SK-N-SH treated with all-trans-retinoic acid at 6 μM for 48 hours (cell line): ENCODE data around the gene RASSF9.

Source experiments
- ARNTL ChIP-seq: fragments of 450-650 bp; formaldehyde crosslinking; IDR thresholded peaks from 2 replicates; pipeline ENCODE4 v1.5.0; 2020; ENCODE audit warnings: low read depth, mild to moderate bottlenecking, moderate library complexity, borderline replicate concordance
- BACH2 ChIP-seq: fragments of 250-450 bp; sonication (Bioruptor Pico); IDR thresholded peaks from 2 replicates; pipeline ENCODE4 v1.9.0; 2021; ENCODE audit warnings: mild to moderate bottlenecking, borderline replicate concordance
- ESRRG ChIP-seq: fragments of 250-450 bp; sonication (Bioruptor Pico); IDR thresholded peaks from 2 replicates; pipeline ENCODE4 v1.6.1; 2021; ENCODE audit warnings: mild to moderate bottlenecking
- PPARA ChIP-seq: fragments of 250-450 bp; sonication (Bioruptor Pico); IDR thresholded peaks from 2 replicates; pipeline ENCODE4 v1.5.0; 2020; ENCODE audit warnings: mild to moderate bottlenecking, borderline replicate concordance
- RARB ChIP-seq: fragments of 250-450 bp; sonication (Bioruptor Pico); IDR thresholded peaks from 2 replicates; pipeline ENCODE4 v1.8.0; 2021; ENCODE audit warnings: mild to moderate bottlenecking, moderate library complexity
- SNAI2 ChIP-seq: fragments of 250-450 bp; sonication (Bioruptor Pico); IDR thresholded peaks from 2 replicates; pipeline ENCODE4 v1.5.0; 2020; ENCODE audit warnings: mild to moderate bottlenecking, moderate library complexity
- TCF4 ChIP-seq: fragments of 250-450 bp; sonication (Bioruptor Pico); IDR thresholded peaks from 2 replicates; pipeline ENCODE4 v1.8.0; 2021; ENCODE audit warnings: mild to moderate bottlenecking, moderate library complexity, borderline replicate concordance
- ZFP3 ChIP-seq: fragments of 250-450 bp; sonication (Bioruptor Pico); IDR thresholded peaks from 2 replicates; pipeline ENCODE4 v1.5.0; 2020; ENCODE audit warnings: mild to moderate bottlenecking, moderate library complexity
- ZNF70 ChIP-seq: fragments of 450-650 bp; formaldehyde crosslinking; IDR thresholded peaks from 2 replicates; pipeline ENCODE4 v1.5.0; 2020; ENCODE audit warnings: mild to moderate bottlenecking, moderate library complexity
- ZNF8 ChIP-seq: fragments of 450-650 bp; formaldehyde crosslinking; IDR thresholded peaks from 2 replicates; pipeline ENCODE4 v1.5.0; 2020; ENCODE audit warnings: mild to moderate bottlenecking, moderate library complexity
- TF ChIP-seq, protein P1 (sequence below): fragments of 250-450 bp; sonication (Bioruptor Pico); IDR thresholded peaks from 2 replicates; pipeline ENCODE4 v1.5.0; 2020; ENCODE audit warnings: mild to moderate bottlenecking, moderate library complexity
- TF ChIP-seq, protein P2 (sequence below): fragments of 250-450 bp; sonication (Bioruptor Pico); IDR thresholded peaks from 2 replicates; pipeline ENCODE4 v1.8.0; 2020; ENCODE audit warnings: mild to moderate bottlenecking, moderate library complexity, borderline replicate concordance
- TF ChIP-seq, protein P3 (sequence below): fragments of 250-450 bp; sonication (Bioruptor Pico); IDR thresholded peaks from 2 replicates; pipeline ENCODE4 v1.8.0; 2021; ENCODE audit warnings: low read depth, mild to moderate bottlenecking, moderate library complexity, borderline replicate concordance
- TF ChIP-seq, protein P4 (sequence below): fragments of 250-450 bp; sonication (Bioruptor Pico); IDR thresholded peaks from 2 replicates; pipeline ENCODE4 v1.5.1; 2020; ENCODE audit warnings: low read depth, mild to moderate bottlenecking, moderate library complexity

DNA sequence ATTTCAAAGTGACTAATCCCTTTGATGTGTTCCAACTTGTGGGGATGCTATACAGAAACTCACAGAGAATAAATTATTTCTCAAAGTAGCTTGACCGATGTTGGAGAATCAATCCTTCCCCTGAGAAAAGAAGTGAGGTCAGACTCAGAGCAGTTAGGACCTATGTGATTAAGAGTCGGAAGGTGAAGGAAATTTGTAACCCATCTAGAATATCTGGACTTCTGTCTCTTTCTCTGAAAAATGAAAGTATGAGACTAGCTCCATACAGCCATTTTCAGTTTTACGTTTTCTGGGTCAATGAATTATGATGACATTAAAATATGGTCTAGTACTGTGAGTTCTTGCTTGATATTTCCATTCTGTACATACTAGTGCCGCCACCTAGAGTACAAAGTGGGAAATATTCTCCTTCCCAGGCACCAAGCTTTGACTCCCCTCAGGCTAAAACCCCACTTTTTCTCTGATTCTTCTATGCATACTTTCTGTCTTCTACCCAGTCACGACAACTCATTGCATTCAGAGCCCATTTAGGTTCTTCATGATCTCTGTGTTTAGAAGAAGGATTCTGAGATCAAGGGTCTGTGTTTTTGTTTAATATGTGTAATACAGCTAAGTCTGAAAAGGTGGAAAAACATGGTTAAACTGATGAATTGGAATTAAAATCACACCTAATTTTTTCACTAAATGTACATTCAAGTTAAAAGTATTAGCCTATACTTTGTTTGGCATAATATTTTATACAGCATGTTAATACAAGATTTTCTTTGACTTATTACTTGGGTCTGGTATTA lies 31.0 kb upstream of the RASSF9 start:
- TF ChIP-seq ARNTL (CRISPR knock-in tag) (no peak), ZNF8 (CRISPR knock-in tag) (no peak), ZFP3 (CRISPR knock-in tag) (no peak), ESRRG (CRISPR knock-in tag) (no peak), SNAI2 (no peak), BACH2 (CRISPR knock-in tag) (no peak), ZNF70 (no peak), PPARA (CRISPR knock-in tag) (no peak), TCF4 (CRISPR knock-in tag) (no peak), RARB (CRISPR knock-in tag) (no peak)
- TF ChIP-seq, protein P1, sequence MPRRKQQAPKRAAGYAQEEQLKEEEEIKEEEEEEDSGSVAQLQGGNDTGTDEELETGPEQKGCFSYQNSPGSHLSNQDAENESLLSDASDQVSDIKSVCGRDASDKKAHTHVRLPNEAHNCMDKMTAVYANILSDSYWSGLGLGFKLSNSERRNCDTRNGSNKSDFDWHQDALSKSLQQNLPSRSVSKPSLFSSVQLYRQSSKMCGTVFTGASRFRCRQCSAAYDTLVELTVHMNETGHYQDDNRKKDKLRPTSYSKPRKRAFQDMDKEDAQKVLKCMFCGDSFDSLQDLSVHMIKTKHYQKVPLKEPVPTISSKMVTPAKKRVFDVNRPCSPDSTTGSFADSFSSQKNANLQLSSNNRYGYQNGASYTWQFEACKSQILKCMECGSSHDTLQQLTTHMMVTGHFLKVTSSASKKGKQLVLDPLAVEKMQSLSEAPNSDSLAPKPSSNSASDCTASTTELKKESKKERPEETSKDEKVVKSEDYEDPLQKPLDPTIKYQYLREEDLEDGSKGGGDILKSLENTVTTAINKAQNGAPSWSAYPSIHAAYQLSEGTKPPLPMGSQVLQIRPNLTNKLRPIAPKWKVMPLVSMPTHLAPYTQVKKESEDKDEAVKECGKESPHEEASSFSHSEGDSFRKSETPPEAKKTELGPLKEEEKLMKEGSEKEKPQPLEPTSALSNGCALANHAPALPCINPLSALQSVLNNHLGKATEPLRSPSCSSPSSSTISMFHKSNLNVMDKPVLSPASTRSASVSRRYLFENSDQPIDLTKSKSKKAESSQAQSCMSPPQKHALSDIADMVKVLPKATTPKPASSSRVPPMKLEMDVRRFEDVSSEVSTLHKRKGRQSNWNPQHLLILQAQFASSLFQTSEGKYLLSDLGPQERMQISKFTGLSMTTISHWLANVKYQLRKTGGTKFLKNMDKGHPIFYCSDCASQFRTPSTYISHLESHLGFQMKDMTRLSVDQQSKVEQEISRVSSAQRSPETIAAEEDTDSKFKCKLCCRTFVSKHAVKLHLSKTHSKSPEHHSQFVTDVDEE (CRISPR knock-in tag), result no peak
- TF ChIP-seq, protein P2, sequence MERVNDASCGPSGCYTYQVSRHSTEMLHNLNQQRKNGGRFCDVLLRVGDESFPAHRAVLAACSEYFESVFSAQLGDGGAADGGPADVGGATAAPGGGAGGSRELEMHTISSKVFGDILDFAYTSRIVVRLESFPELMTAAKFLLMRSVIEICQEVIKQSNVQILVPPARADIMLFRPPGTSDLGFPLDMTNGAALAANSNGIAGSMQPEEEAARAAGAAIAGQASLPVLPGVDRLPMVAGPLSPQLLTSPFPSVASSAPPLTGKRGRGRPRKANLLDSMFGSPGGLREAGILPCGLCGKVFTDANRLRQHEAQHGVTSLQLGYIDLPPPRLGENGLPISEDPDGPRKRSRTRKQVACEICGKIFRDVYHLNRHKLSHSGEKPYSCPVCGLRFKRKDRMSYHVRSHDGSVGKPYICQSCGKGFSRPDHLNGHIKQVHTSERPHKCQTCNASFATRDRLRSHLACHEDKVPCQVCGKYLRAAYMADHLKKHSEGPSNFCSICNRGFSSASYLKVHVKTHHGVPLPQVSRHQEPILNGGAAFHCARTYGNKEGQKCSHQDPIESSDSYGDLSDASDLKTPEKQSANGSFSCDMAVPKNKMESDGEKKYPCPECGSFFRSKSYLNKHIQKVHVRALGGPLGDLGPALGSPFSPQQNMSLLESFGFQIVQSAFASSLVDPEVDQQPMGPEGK (CRISPR knock-in tag), result no peak
- TF ChIP-seq, protein P3, sequence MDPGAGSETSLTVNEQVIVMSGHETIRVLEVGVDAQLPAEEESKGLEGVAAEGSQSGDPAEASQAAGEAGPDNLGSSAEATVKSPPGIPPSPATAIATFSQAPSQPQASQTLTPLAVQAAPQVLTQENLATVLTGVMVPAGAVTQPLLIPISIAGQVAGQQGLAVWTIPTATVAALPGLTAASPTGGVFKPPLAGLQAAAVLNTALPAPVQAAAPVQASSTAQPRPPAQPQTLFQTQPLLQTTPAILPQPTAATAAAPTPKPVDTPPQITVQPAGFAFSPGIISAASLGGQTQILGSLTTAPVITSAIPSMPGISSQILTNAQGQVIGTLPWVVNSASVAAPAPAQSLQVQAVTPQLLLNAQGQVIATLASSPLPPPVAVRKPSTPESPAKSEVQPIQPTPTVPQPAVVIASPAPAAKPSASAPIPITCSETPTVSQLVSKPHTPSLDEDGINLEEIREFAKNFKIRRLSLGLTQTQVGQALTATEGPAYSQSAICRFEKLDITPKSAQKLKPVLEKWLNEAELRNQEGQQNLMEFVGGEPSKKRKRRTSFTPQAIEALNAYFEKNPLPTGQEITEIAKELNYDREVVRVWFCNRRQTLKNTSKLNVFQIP (CRISPR knock-in tag), result no peak
- TF ChIP-seq, protein P4, sequence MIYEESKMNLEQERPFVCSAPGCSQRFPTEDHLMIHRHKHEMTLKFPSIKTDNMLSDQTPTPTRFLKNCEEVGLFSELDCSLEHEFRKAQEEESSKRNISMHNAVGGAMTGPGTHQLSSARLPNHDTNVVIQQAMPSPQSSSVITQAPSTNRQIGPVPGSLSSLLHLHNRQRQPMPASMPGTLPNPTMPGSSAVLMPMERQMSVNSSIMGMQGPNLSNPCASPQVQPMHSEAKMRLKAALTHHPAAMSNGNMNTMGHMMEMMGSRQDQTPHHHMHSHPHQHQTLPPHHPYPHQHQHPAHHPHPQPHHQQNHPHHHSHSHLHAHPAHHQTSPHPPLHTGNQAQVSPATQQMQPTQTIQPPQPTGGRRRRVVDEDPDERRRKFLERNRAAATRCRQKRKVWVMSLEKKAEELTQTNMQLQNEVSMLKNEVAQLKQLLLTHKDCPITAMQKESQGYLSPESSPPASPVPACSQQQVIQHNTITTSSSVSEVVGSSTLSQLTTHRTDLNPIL (CRISPR knock-in tag), result no peak
